Dendritic cell treated with granulocyte-macrophage colony-stimulating factor and Interleukin-4, amounts not matched to agents 40 ng/mL and 50 ng/mL, for 4 days (primary cell): ENCODE results near the gene MAB21L4.

Experiments used
- H3K27ac Mint-ChIP-seq: one replicate; pipeline ENCODE4 v1.8.0; 2022; ENCODE audit warnings: mild to moderate bottlenecking, mixed read lengths
- H3K27me3 Mint-ChIP-seq: one replicate; pipeline ENCODE4 v1.8.0; 2022; ENCODE audit warnings: mild to moderate bottlenecking, mixed read lengths
- H3K36me3 Mint-ChIP-seq: one replicate; pipeline ENCODE4 v1.8.0; 2022; ENCODE audit warnings: low read depth, mixed read lengths
- H3K4me1 Mint-ChIP-seq: one replicate; pipeline ENCODE4 v1.8.0; 2022; ENCODE audit warnings: low read depth, mixed read lengths
- H3K4me3 Mint-ChIP-seq: one replicate; pipeline ENCODE4 v1.8.0; 2022; ENCODE audit warnings: mild to moderate bottlenecking, moderate library complexity, mixed read lengths
- H3K9me3 Mint-ChIP-seq: one replicate; pipeline ENCODE4 v1.8.0; 2022; ENCODE audit warnings: mixed read lengths
- intact Hi-C: fragments of 100-400 bp; cut with micrococcal nuclease; formaldehyde crosslinking; loops from one replicate; pipeline ENCODE4 v1.15.0; 2022

The MAB21L4 gene

GRCh38 chr2:240919786-240920782 lies 24.1 kb upstream of the MAB21L4 start:
- intact Hi-C loops = no loop called here
- H3K27me3 Mint-ChIP-seq = peaks cover 28% of the 10 kb centered on the region
- H3K36me3 Mint-ChIP-seq = no peaks in the 10 kb centered on the region
- no peaks in the 10 kb centered on the region for H3K9me3 Mint-ChIP-seq
- H3K4me1 Mint-ChIP-seq = no peaks in the 10 kb centered on the region
- H3K4me3 Mint-ChIP-seq = no peak overlapping the region
- no peak overlapping the region for H3K27ac Mint-ChIP-seq

- Mint-ChIP-seq H3K4me1 (no peaks in the 10 kb centered on the region), H3K27me3 (peaks cover 36% of the 10 kb centered on the region), H3K27ac (no peak overlapping the region), H3K36me3 (no peaks in the 10 kb centered on the region), H3K9me3 (no peaks in the 10 kb centered on the region), H3K4me3 (no peak overlapping the region)
- intact Hi-C loops = no loop called here
These were observed 23.3 kb upstream of the MAB21L4 start for GRCh38 chr2:240919161-240919781.

DNA sequence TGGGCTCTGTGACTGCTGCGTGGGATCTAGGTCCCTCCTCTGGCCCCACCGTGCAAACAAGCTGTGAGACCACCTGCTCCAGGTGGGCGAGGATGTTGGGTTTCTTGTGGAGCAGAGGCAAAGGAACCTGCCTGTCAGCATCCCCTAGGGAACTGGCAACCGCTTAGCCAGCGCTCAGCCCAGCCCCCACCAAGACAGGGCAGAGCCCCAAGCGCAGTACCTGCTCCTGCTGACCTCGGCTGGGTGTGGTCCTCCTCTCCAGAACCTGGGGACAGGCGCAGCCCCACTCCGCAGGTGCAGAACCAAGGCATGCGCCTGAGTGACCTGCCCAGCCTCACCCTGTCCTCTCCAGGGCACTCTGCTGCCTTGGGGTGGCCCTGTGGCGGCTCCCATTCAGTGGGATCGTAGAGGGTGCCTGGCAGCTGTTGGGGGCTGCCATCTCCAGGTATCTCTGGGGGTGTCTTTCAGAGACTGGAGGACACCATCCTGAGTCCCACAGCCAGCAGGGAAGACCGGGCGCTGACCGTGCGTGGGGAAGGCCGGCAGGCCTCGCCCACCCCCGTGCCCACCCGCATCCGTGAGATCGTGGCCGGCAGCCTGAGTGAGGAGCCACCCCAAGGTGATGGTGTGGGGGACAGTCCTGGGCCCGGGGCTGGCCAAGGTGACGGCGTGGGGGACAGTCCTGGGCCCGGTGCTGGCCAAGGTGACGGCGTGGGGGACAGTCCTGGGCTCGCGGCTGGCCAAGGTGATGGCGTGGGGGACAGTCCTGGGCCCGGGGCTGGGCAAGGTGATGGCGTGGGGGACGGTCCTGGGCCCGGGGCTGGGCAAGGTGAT lies 22.5 kb upstream of the MAB21L4 start:
- Mint-ChIP-seq H3K9me3 (no peaks in the 10 kb centered on the region), H3K36me3 (no peaks in the 10 kb centered on the region), H3K4me1 (no peaks in the 10 kb centered on the region), H3K27me3 (peaks cover 42% of the 10 kb centered on the region), H3K4me3 (no peak overlapping the region), H3K27ac (no peak overlapping the region)
- intact Hi-C loops = no loop called here

DNA sequence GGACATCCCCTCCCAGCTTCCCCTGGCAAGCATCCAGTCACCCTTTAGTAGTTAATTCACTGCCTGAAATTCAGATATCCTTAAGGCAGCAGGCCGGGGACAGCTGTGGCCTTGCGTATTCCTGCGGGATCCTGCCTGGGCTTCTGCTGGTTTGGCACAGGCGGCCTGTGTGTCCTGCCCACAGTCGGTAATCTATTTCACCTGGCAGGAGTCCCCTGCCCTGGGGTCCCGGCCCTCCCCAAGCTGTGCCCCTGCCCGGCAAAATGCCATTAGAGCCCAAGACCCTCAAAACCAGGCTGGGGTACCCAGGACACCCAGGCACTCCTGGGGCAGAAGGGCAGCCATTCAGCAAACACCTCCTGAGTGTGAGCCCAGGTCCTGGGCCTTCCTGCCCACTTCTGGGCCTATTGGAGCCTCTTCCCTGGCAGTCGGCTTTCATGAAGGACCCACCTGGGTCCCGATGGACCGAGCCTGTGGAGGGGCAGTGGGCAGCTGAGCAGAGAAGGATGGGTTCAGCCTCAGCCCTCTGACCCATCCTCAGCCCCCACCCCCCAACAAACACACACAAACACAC lies 21.8 kb upstream of the MAB21L4 start:
- no peaks in the 10 kb centered on the region for H3K36me3 Mint-ChIP-seq

GRCh38 chr2:240917009-240917683 lies 21.2 kb upstream of the MAB21L4 start:
- Mint-ChIP-seq H3K27me3 (peaks cover 45% of the 10 kb centered on the region), H3K27ac (no peak overlapping the region), H3K4me1 (no peaks in the 10 kb centered on the region), H3K4me3 (no peak overlapping the region), H3K9me3 (no peaks in the 10 kb centered on the region), H3K36me3 (no peaks in the 10 kb centered on the region)
- intact Hi-C loops = no loop called here

More for the DNA sequence above, 21.8 kb upstream of the MAB21L4 start:
- Mint-ChIP-seq H3K27me3 (peaks cover 46% of the 10 kb centered on the region), H3K4me3 (no peak overlapping the region), H3K27ac (no peak overlapping the region), H3K4me1 (no peaks in the 10 kb centered on the region), H3K9me3 (no peaks in the 10 kb centered on the region)
- intact Hi-C loops = no loop called here

DNA sequence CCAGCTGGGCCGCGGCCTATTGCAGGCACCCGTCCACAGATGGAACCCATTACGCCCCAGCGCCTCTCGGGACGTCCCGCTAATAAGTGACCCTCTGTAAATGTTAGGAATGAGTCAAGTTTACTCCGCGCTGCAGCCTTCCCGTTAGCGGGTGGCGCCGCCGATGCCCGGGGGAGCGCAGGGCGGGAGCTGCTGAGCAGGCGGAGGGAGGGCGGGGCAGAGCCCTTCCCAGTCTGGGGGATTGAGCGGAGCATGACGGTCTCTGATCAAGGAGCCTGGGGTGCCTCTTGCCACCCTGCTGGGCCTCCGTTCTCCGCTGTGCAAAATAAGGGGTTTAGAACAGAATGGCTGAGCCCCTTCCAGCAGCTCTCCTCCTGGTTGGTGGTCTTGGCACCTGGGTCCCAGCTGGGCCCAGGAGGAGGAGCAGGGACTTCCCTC lies 20.6 kb upstream of the MAB21L4 start:
- Mint-ChIP-seq H3K4me3 (no peak overlapping the region), H3K27me3 (peaks cover 50% of the 10 kb centered on the region)

DNA sequence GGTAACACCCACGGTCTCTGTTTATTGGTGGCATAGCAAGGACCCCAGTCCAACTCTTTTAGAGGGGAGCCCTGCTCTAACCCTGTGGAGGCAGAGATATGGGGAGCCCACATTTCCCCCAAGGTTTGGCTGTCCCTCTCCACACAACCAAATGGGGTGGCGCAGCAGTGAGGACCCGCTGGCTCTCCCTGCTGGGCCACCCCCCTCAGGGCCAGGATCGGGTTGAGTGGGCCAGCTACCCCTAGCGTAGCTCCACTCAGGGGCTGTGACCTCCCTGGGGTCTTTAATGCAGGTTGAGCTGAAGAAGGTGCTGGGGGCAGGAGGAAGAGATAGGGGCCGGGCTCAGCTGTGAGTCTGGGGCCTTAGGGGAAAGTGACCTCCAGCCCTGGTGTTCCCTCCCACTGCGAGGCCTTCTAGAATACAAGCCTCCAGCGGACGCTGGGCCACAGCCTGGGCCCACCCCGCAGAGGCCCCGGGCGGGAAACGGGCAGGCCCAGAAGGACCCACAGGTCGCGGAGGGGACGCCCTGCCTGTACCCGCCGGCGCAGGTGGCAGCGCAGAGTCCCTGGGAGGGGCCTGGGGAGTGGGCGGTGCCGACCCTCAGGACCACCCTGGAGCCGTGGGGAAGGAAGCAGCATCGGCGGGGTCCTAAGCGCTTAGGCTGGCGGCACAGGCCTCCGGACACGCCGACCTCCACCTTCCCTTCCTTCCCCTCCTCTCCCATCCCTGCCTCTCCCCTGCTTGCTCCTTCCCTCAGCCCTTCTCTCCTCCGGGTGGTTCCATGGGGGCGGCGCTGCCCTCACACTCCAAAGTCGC lies 19.8 kb upstream of the MAB21L4 start:
- intact Hi-C loops = no loop called here
- Mint-ChIP-seq H3K27ac (no peak overlapping the region), H3K4me1 (no peaks in the 10 kb centered on the region), H3K27me3 (peaks cover 53% of the 10 kb centered on the region), H3K36me3 (no peaks in the 10 kb centered on the region), H3K9me3 (no peaks in the 10 kb centered on the region), H3K4me3 (no peak overlapping the region)

More for the DNA sequence above, 20.6 kb upstream of the MAB21L4 start:
- Mint-ChIP-seq H3K4me1 (no peaks in the 10 kb centered on the region), H3K9me3 (no peaks in the 10 kb centered on the region), H3K36me3 (no peaks in the 10 kb centered on the region), H3K27ac (no peak overlapping the region)
- intact Hi-C loops = no loop called here

GRCh38 chr2:240914645-240915525 lies 18.9 kb upstream of the MAB21L4 start:
- intact Hi-C loops = loop anchor here (5.0 kb wide), 1 partner anchor 72 kb away; no protein-coding TSS in a partner anchor
- H3K36me3 Mint-ChIP-seq = no peaks in the 10 kb centered on the region
- no peak overlapping the region for H3K4me3 Mint-ChIP-seq
- H3K4me1 Mint-ChIP-seq = no peaks in the 10 kb centered on the region
- no peaks in the 10 kb centered on the region for H3K9me3 Mint-ChIP-seq
- H3K27me3 Mint-ChIP-seq = peaks cover 55% of the 10 kb centered on the region
- no peak overlapping the region for H3K27ac Mint-ChIP-seq

- intact Hi-C loops = loop anchor here (5.0 kb wide), 1 partner anchor 73 kb away; no protein-coding TSS in a partner anchor
- Mint-ChIP-seq H3K4me1 (no peaks in the 10 kb centered on the region), H3K27ac (no peak overlapping the region), H3K9me3 (no peaks in the 10 kb centered on the region), H3K4me3 (no peak overlapping the region), H3K27me3 (peaks cover 55% of the 10 kb centered on the region), H3K36me3 (no peaks in the 10 kb centered on the region)
These were observed 18.1 kb upstream of the MAB21L4 start for GRCh38 chr2:240913810-240914644.

- no peak overlapping the region for H3K4me3 Mint-ChIP-seq
- H3K27me3 Mint-ChIP-seq = peaks cover 52% of the 10 kb centered on the region
- no peaks in the 10 kb centered on the region for H3K9me3 Mint-ChIP-seq
These were observed 17.2 kb upstream of the MAB21L4 start for GRCh38 chr2:240912878-240913809.

More at GRCh38 chr2:240912878-240913809, 17.2 kb upstream of the MAB21L4 start:
- Mint-ChIP-seq H3K27ac (no peak overlapping the region), H3K4me1 (no peaks in the 10 kb centered on the region), H3K36me3 (no peaks in the 10 kb centered on the region)
- intact Hi-C loops = loop anchor here (5.0 kb wide), 1 partner anchor 74 kb away; no protein-coding TSS in a partner anchor
